OCI-M1 (cell line): Measurements from ENCODE around the gene KLHDC9.

Experiments
- DNase-seq: peaks from one replicate; lab custom pipeline; 2025; lab: John Stamatoyannopoulos, UW

The KLHDC9 gene

GRCh38 chr1:161076410-161076809, 21.8 kb upstream of the KLHDC9 start:
- DNase-seq = no peak

GRCh38 chr1:161077426-161077825, 20.7 kb upstream of the KLHDC9 start:
- no peak for DNase-seq

- no peak for DNase-seq
Observed at GRCh38 chr1:161079436-161080110, 18.6 kb upstream of the KLHDC9 start.

GRCh38 chr1:161080441-161081405, 17.4 kb upstream of the KLHDC9 start:
- no peak for DNase-seq

GRCh38 chr1:161081519-161081918, 16.6 kb upstream of the KLHDC9 start:
- DNase-seq = no peak

GRCh38 chr1:161082483-161082882, 15.7 kb upstream of the KLHDC9 start:
- no peak for DNase-seq

- DNase-seq = peak; percentile 87
Observed at GRCh38 chr1:161082996-161083747, 15.0 kb upstream of the KLHDC9 start.

GRCh38 chr1:161083748-161084596, 14.2 kb upstream of the KLHDC9 start:
- no peak for DNase-seq

GRCh38 chr1:161084597-161084988, 13.6 kb upstream of the KLHDC9 start:
- DNase-seq = no peak

GRCh38 chr1:161085165-161085564, 13.0 kb upstream of the KLHDC9 start:
- DNase-seq = no peak

GRCh38 chr1:161086457-161086856, 11.7 kb upstream of the KLHDC9 start:
- no peak for DNase-seq

GRCh38 chr1:161088587-161089110, 9.5 kb upstream of the KLHDC9 start:
- no peak for DNase-seq

GRCh38 chr1:161089251-161089924, 8.8 kb upstream of the KLHDC9 start, which contains the start of gene NECTIN4:
TSS of gene NECTIN4 (minus strand) at chr1:161089558. CDS start at chr1:161089296, 262 bp downstream.
- DNase-seq = no peak

- no peak for DNase-seq
Observed at GRCh38 chr1:161089938-161090337, 8.2 kb upstream of the KLHDC9 start.

GRCh38 chr1:161090617-161091016, 7.5 kb upstream of the KLHDC9 start:
- DNase-seq = no peak

- no peak for DNase-seq
Observed at GRCh38 chr1:161091093-161091492, 7.1 kb upstream of the KLHDC9 start.

- no peak for DNase-seq
Observed at GRCh38 chr1:161091796-161092507, 6.2 kb upstream of the KLHDC9 start.

GRCh38 chr1:161092621-161093028, 5.5 kb upstream of the KLHDC9 start:
- DNase-seq = no peak

- no peak for DNase-seq
Observed at GRCh38 chr1:161094481-161094880, 3.7 kb upstream of the KLHDC9 start.

GRCh38 chr1:161095230-161095629, 2.9 kb upstream of the KLHDC9 start:
- no peak for DNase-seq
